GM19193 (cell line): ENCODE results near the gene SHB.

ENCODE experiments used
- POLR2A ChIP-seq: IDR thresholded peaks from 4 replicates; pipeline ENCODE4 v1.6.1; 2011; ENCODE audit not compliant: insufficient read depth, insufficient read length; ENCODE audit errors: extremely low read depth

Gene SHB

GRCh38 chr9:38006163-38006562 is 62.9 kb downstream of the SHB start:
- TF ChIP-seq POLR2A = no peak

- no peak for TF ChIP-seq POLR2A
These were observed 64.0 kb downstream of the SHB start for GRCh38 chr9:38004809-38005560.

- TF ChIP-seq POLR2A = no peak
These were observed 64.8 kb downstream of the SHB start for GRCh38 chr9:38003946-38004808.

- TF ChIP-seq POLR2A = no peak
These were observed 65.8 kb downstream of the SHB start for GRCh38 chr9:38003230-38003629.

GRCh38 chr9:38001430-38001829 is 67.6 kb downstream of the SHB start:
- TF ChIP-seq POLR2A = no peak

GRCh38 chr9:38000735-38001134 is 68.3 kb downstream of the SHB start:
- no peak for TF ChIP-seq POLR2A

DNA sequence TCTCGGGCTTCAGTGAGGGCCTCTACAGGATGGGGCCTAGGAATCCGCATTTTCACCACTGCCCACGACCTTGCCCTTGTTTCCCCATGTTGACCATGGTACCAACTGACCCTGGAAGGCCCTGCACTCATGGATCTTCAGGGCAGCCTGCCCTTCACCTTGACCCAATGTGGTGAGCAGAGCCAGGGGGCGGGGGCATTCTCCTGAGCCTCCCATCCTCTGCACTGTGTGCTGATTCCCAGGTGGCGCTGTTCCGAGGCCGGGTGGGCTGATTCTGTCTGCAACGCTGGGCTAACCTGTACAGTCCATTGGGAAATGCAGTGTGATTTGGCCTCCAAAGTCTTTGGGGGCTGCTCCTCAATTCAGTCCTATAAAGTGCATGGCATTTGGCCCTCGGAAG is 68.7 kb downstream of the SHB start:
- TF ChIP-seq POLR2A = no peak

DNA sequence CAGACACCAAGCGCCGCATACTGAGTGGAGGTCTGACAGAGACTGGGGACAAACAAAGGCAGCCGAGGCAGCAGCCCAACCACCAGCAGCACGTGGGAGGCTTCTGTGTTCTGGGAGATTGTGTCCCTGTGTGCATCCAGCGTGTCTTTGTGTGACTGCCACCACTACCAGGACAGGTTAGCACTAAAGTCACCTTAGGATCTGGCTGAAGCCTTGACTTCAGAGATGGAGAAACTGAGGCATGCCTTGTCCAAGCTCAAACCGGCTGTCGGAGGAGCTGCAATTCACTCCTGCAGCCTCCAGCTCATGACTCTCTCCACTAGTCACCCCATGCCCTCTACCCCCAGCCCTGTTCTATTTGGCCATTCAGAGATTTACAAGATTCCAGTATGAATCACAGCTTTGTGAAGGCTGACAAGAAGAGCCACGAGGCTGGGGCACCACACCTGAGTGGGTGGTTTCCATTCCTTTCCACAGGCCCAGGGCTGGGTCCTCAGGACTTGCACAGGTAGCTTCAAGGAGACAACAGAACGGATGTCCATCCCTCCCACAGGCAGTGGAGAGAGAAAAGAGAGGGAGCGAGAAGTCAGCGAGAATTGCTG is 69.3 kb downstream of the SHB start:
- TF ChIP-seq POLR2A = no peak

DNA sequence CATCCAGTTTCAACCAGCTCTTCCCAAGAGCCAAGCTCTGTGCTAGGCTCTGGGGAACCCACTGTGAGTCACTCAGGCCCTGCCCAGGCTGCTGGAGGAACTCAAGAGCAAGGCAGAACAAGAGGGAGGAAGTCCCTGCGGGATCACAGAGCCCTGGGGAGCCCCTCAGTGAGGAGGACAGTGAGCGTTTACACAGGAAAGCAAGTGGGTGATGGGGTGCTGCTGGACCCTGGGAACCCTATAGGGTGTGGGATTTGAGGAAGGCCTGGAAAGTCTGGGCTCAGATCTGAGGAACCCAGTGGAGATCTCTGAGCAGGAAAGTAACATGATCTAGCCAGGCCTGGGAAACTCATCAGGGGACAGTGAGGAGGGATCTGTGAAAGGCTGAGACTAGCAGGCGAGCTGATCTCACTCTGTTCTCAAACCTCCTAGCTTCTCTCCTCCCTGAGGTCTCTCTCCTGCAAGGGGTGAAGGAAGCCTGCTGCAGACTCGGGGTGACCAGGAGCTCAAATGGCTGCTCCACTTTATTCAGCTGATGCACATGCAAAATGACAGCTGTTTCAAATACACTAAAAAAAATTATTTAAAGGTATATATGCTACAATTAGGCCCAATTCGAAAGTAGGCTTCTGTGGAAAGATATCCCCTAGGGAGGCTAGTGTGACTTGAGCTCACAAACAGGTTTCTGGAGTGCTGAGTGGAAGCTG is 70.0 kb downstream of the SHB start:
- no peak for TF ChIP-seq POLR2A

DNA sequence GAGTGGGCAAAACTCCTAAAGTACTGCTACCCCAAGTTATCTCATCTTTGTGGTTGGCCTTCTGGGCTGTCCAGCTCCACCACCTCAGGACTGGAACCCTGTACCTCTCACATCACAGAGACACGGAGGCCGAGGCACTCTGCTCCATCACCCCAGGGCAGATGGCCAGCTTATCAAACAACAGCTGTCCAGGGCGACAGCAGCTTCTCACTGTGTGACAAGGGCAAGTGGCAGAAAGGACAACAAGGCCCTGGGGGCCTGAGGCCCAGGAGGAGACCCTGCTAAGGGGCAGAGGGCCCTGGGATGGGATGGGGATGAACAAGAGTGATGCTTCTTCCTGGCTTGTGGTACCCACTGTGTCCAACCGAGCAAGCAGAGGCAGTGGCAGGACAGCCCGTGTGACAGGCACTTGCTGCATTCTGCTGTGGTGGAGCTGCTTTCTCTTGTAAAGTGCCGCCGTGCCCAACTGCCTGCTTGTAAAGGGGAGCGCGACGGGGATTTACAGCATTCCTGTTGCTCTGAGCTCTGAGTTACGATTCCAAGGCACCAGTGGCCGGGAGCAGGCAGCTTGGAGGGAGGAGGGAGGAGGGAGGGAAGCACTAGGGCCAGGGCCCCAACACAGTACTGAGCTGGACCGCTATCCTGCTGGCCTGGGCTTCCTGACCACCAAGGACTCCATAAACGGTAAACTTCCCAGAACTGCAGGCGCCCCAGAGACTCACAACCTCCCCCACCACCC is 71.2 kb downstream of the SHB start:
- no peak for TF ChIP-seq POLR2A

DNA sequence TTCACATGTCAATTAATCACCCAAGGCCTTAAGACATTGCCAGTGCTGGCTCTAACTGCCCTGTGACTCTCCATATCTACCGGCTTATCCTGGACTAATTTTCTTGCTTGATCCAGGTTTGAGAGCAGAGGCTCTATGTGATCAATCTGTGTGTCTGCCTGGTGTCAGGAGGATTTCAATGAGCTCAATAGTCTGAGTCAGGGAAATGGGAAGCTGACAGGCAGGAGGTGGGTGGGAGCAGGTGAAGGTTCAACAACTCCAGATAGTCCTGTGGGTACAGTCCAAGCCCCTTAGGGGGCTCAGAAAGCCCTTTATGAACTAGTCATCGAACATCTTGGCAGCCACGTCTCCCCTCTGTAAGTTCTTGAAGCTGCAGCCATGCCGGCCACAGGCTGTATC is 72.2 kb downstream of the SHB start:
- TF ChIP-seq POLR2A = no peak

- TF ChIP-seq POLR2A = no peak
These were observed 72.8 kb downstream of the SHB start for GRCh38 chr9:37995961-37996818.

GRCh38 chr9:37995348-37995737 is 73.7 kb downstream of the SHB start:
- TF ChIP-seq POLR2A = no peak
